ENCODE data around the gene NUDT17. TPM values are rescaled to one million over a fixed set of nuclear protein-coding genes. Genes with fewer than 3 reads are reported as not detected.
A peak's percentile ranks its signal among the peaks of the same experiment; 100 is the strongest.
"Not testable (repeated sequence)": the region's sequence is repeated elsewhere in the genome, so short reads cannot be mapped to it uniquely, and the experiment has no call there.

NUDT17 gene, protein sequence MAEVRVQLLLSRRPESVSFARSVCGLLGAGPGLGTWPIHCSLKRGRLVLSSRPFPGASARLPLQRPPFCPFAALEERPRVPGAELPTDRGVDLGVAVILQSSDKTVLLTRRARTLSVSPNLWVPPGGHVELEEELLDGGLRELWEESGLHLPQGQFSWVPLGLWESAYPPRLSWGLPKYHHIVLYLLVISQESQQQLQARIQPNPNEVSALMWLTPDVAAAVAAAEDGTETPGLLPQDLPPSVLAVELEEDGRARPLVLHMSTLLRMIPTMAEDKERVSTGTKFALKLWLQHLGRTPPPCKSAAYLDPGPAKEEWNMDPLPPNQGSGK
- polyA plus RNA-seq (ENCODE audit: insufficient read length in 4 of 4), result 1 to 10 TPM; 6.1 to 7.3 (median 6.8) TPM

- DNase-seq (ENCODE audit: low read depth in 4 of 4, low spot score in 3 of 4), result peak in 3 of 4 donors; percentile 59 to 72 (median 64)
Measured at GRCh38 chr1:145845514-145846161, at the start of gene NUDT17. NUDT17 (plus strand) TSS chr1:145845630; CDS start chr1:145845641, 11 bp downstream.

DNA sequence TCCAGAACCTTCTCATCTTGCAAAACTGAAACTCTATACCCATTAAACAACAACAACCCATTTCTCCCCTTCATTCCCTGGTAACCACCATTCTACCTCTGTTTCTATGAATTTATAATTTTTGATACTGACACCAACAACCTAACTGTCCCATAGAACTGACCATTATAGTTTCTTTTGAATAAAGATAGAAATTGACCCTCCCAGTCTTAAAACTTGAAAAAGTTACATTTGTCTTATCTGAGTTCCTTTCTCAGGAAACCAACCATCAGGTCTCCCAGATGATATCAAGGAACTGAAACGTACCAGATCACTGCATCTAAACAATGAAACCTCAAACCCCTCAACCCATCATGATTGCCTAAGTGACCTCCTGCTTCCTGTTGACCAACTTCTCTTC lies 48.7 kb upstream of the NUDT17 start:
- no peak for DNase-seq (ENCODE audit: low read depth in 4 of 4, low spot score in 3 of 4)

DNA sequence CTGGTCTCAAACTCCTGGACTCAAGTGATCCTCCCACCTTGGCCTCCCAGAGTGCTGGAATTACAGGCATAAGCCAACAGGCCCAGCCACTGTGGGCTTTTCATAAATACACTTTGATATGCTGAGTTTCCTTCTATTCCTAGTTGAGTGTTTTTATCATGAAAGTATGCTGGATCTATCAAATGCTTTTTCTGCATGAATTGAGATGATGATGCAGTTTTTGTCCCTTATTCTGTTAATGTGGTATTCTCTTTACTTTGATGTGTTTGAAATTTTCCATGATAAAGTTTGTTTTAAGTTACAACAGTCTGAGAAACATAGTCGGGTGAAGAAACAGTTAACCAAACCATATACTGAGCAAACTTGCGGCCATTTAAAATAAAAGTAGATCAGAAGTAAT lies 45.6 kb upstream of the NUDT17 start:
- no peak for DNase-seq (ENCODE audit: low read depth in 4 of 4, low spot score in 3 of 4)

DNA sequence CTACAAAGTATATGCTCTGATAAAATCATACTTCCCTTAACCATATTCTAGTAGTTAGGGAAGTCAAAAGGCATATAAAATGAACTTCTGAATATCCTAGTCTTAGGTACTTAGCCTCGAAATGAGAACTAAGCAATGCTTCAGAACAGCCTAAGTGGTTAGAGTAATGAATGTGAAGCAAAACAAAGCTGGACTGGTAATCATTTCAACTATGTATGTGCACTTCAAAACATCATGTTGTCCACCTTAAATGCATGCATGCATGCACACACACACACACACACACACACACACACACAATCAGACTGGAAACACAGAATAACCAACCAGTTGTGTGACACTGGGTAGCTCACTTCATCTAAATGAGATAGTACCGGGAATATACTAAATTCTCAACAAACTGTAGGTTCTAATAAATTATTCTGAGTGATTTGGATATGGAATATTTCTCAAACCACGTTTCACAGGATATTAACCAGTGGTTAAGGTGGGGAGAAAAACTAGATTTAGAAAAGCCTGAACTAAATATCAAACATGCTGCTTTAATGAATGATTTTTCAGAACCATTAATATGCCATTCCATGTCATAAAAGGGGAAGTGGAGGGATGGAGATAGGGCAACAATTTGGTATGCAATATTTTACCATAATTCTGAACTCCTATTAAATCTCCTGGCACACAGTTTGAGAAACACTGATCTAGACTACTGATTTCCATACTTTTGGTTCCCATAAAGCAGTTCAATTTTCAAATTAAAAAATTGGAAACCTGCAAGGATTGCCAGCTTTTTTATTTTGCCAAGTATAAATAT lies 41.0 kb upstream of the NUDT17 start:
- no peak for DNase-seq (ENCODE audit: low read depth in 4 of 4, low spot score in 3 of 4)

GRCh38 chr1:145805057-145805456 lies 40.4 kb upstream of the NUDT17 start:
- no peak for DNase-seq (ENCODE audit: low read depth in 4 of 4, low spot score in 3 of 4)

DNA sequence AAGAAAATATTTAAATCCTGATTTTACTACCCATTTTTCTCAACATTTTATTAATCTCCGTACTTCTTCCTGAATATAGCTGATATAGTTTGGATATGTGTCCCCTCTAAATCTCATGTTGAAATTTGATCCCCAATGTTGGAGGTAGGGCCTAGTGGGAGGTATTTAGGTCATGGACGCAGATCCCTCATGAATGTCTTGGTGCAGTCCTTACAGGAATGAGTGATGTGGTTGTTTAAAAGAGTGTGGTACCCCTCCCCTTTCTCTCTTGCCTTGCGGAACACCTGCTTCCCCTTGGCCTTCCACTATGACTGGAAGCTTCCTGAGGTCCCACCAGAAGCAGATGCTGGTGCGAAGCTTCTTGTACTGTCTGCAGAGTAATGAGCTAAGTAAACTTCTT lies 39.0 kb upstream of the NUDT17 start:
- no peak for DNase-seq (ENCODE audit: low read depth in 4 of 4, low spot score in 3 of 4)

GRCh38 chr1:145806844-145807243 lies 38.6 kb upstream of the NUDT17 start:
- DNase-seq (ENCODE audit: low read depth in 4 of 4, low spot score in 3 of 4), result no peak

GRCh38 chr1:145812977-145813810 lies 32.2 kb upstream of the NUDT17 start:
- not testable (repeated sequence) for DNase-seq (ENCODE audit: low read depth in 4 of 4, low spot score in 3 of 4)

GRCh38 chr1:145818095-145818494 lies 27.3 kb upstream of the NUDT17 start:
- DNase-seq (ENCODE audit: low read depth in 4 of 4, low spot score in 3 of 4), result not testable (repeated sequence)

DNA sequence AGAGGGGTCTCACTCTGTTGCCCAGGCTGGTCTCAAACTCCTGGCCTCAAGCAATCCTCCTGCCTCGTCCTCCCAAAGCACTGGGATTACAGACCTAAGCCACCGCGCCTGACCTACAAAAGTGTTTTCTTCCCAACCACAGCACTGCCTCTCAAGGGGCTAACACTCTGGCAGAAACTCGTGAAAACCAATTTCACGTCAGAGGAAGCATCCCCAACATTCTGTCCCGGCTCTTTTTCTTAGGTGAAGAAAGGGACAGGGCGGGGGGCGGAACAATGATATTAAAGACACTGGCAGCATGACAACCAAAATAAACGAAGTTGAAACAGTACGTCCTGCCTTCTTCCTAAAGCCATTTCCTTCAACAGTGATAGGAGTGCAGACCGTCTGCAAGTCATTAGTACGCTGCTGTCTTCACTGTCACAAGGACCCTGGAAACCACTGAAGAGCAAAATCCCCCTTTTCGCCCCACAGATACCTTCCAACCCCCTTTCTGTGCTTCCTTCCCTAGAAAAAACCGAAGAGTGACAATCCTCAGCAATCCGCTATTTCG lies 22.6 kb upstream of the NUDT17 start:
- DNase-seq (ENCODE audit: low read depth in 4 of 4, low spot score in 3 of 4), result not testable (repeated sequence)

DNA sequence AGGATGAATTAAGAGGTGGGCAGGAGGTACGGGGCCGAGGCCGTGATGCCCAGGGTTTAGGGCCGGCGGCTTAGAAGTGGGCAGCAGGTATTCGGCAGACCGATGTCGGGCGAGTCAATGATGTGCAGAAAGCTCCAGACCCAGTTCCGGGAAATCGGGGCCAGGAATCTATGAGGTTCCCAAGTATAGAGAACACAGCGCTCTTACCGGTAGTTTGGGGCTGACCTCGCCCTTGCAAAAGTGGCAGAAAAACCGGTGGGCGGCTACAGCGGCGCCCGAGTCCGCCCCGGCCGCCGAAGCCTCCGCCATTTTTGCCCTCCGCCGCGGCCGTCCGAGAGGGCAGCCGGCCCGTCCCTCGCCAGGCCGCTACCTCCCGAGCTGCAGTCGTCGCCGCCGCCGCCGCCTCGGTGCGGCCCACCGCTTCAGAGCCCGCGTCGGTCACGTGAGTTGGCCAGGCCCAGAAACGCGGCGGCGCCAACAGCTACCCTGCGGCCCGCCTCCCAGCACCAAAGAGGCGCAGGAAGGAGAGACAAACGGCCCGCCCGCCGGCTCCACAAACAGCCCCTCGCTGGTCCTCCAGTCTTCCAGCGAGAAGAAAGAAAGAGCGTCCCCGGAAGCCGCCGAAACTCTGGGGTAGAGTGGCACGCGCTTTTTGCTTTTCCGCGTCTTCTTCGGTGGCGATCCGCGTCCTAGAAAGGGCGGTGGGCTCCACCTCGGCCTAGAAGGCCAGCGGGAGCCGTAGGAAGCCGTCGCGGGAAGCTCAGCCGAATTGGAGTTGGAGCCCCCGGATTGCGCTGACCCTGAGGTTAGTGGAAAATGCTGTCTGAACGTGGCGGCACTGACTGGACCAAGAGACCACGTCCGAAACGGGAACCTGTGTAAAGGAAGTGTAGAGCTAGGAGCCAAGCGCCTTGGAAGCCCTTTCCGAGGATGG lies 21.6 kb upstream of the NUDT17 start, which contains the start of the genes POLR3C and RNF115:
Gene POLR3C (plus strand): TSS at position 636 of the 934 bp plus-strand sequence. CDS start 1,577 bp downstream, outside the sequence.
Gene RNF115 (minus strand): TSS at position 531 of the 934 bp plus-strand sequence. CDS start 222 bp downstream, at position 309.
- DNase-seq (ENCODE audit: low read depth in 4 of 4, low spot score in 3 of 4), result peak; percentile 74 to 81 (median 76)

DNA sequence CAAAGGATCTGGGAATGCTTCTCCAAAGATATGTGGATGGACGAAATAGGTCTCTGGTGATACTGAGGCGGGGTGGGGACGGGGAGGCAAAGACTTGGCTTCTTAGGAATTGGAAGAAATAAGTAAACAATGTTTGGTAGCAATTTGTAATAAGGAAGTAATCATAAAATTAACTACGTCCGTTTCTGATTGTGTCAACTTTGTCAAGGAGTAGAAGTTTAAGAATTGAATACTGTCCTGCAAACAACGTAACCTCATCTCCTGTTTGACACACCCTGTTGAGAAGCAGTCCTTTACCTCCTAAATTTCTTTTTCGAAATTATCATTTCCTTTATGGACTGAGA lies 21.0 kb upstream of the NUDT17 start:
- no peak for DNase-seq (ENCODE audit: low read depth in 4 of 4, low spot score in 3 of 4)

DNA sequence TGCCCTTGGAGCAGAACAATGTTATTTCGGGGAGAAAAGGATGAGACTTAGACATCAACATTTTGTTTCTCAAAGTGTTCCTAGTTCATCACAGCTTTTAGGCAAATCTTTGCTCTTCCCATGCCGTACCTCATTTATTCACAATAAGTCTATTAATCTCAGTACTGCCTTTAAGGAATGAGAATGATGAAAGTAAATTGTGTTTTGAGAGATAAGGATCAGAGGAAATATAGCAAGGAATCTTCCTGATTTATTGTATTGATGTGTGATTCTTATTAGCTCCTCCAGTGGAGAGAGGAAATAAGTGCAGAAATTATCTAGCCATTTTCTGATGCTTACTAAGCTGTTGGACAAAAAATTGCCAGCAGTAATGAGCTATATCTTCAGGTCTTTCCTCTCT lies 19.4 kb upstream of the NUDT17 start:
- no peak for DNase-seq (ENCODE audit: low read depth in 4 of 4, low spot score in 3 of 4)

DNA sequence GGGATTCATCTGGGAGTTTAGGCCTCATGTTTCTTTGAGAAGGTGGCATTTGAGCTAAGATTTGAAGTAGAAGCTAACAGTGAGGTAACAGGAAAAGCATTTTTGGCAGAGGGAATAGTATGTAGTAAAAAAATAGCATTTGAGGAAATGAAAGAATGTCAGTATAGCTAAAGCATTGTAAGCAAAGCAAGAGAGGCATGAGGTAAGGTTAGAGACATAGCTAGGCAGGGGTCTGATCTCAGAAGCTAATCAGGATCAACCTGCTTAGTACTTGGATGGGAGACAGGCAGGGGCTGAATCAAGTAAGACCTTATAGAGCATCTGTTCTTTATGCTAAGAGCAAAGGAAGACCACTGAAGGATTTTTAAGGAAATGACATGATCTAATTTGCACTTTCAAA lies 17.5 kb upstream of the NUDT17 start:
- no peak for DNase-seq (ENCODE audit: low read depth in 4 of 4, low spot score in 3 of 4)

DNA sequence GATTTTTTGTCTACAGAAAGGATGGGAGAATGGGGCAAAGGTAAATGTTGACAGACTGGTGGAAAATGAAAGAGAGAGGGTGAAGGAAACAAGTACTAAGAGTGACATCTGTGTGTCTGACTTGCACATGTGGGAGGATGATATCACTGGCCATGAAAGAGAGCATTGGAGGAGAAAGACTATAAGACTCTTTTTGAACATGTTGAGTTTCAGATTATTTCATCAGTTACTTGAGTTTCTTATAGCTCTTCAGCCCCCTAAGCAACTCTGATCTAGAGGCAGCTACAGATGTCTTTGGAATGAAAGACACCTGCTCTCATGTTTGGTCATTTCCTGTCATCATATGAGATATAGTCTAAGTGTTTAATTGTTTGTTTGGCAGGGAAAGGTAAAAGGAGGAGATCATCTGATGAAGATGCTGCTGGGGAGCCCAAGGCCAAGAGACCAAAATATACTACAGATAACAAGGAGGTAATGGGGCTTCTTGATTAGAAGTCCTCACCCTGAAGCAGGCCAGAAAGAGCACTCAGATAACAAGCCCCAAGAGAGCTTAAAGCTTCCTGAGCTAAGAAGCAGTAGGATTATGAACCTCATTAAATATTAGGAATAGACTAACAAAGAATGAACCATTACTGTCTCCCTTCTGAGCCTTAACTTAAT lies 16.9 kb upstream of the NUDT17 start:
- no peak for DNase-seq (ENCODE audit: low read depth in 4 of 4, low spot score in 3 of 4)

DNA sequence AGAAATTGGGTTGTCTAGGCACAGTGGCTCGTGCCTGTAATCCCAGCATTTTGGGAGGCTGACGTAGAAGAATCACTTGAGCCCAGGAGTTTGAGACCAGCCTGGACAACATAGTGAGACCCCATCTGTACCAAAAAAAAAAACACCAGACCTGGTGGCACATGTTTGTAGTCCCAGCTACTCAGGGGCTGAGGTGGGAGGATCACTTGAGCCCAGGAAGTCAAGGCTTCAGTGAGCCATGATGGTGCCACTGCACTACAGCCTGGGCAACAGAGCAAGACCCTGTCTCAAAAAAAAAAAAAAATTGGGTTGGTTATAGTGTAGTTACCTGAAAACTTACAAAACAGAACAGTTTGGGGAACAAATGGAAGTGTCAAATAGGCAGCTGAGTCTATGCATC lies 14.6 kb upstream of the NUDT17 start:
- not testable (repeated sequence) for DNase-seq (ENCODE audit: low read depth in 4 of 4, low spot score in 3 of 4)

DNA sequence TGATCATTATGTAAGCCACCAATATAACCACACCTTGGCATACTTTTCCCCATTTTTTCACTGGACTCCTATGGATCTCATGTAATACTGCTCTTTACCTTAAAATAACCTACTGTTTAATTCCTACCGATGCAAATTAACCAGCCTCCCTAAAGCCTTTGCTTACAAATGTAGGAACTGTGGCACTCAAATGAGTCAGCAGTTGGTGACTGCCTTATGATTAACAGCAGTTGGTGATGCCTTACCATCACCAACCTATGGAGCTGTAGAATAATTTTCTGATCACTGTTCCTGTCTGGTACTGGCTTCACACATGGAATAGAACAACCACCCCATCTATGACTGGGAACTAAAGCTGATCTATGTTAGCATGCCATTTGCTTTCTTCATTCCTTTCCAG lies 7.8 kb upstream of the NUDT17 start:
- no peak for DNase-seq (ENCODE audit: low read depth in 4 of 4, low spot score in 3 of 4)

DNA sequence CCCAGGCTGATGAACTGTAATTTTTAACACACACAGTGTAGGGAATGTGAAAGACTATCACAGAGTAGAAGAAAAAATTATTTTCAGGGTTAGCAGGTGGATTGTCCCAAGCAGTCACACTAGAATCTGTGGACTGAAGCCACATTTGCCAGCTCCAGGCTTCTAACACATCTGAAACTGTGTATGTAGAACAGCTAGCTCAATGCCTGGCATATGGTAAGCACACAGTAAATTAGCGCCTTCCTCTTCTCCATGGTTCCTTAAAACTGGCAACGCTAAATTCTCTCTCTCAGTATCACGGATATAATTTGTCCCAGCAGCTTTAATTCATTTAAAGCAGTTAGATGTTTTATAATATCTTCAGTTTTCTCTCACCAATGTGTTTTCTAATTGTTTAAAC lies 2.4 kb upstream of the NUDT17 start:
- no peak for DNase-seq (ENCODE audit: low read depth in 4 of 4, low spot score in 3 of 4)

All from right renal pelvis (tissue), 4 donors.